HG03342 (cell line): ENCODE measurements around the gene TMF1.

ENCODE experiments used
- ATAC-seq: cut with Tn5 transposase; IDR thresholded peaks from one replicate; pipeline ENCODE4 v1.9.1; 2021; ENCODE audit warnings: mild to moderate bottlenecking, moderate library complexity; ENCODE audit not compliant: unreplicated experiment

TMF1 gene

GRCh38 chr3:69014022-69014580 is 38.0 kb downstream of the TMF1 start:
- ATAC-seq, result no peak

DNA sequence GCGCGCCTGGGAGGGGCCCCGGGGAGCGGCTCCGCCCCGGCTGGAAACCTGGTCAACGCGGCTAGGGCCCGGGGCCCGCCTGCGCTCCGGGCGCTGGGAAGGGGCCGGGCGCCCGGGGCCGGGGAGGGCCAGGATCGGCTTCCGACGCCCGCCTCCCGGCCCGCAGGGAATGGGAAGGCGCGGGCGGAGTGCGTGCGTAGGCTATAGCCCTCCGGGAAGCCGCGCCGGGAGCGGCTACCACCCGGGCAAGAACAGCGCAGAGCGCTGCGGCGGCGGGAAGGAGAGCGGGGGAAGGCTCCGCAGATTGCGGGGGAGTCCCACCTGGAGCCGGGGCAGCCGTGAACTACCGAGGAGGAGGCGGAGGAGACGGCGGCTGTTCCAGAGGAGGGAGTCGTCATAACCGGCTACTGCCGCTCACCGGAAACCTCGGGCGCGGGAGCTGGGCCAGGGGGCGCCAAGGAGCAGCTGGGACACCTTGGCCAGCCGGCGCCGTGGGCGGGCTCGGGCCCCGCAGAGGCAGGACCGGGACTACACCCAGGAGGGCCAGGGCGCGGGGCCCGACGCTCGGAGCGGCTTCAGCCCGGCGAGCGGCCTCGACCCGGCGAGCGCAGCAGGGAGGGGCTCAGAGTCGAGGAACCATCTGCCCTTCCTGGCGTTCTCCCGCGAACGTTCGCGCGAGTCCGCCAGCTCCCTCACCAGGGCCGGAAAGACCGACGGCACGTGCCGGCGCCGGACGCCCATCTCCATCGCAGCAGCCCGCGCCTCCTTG is 38.7 kb downstream of the TMF1 start, which contains the start of gene EOGT:
Gene EOGT, minus strand, starts transcription at position 432 of the 769 bp plus-strand sequence. CDS start 3,838 bp downstream, outside the sequence.
- peak; percentile 78 for ATAC-seq

- peak; percentile 39 for ATAC-seq
Observed at GRCh38 chr3:69012800-69013252, 39.3 kb downstream of the TMF1 start.

- ATAC-seq, result no peak
Observed at GRCh38 chr3:69012100-69012799, 39.9 kb downstream of the TMF1 start.

DNA sequence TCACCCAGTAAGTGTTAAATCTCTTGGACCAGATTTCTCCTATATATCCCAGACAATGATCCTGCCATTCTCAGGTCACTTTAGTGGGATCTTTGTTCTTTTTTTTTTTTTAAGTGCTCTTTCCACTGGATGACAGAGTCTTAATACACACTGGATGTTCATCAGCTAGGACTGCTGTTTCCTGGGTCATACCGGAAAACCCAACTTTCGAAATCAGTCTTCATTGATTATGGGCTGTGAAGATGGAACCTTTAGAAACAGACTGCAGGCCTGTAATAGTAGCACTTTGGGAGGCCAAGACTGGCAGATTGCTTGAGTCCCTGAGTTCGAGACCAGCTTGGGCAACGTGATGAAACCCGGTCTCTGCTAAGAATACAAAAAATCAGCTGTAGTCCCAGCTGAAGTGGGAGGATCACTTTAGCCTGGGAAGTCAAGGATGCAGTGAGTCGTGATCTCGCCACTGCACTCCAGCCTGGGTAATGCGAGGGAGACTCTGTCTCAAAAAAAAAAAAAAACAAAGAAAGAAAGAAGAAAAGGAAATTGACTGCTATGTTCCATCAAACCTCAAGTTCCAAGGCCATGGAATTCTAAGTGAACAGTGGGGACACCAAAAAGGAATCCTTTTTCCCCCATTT is 40.9 kb downstream of the TMF1 start:
- ATAC-seq, result no peak

DNA sequence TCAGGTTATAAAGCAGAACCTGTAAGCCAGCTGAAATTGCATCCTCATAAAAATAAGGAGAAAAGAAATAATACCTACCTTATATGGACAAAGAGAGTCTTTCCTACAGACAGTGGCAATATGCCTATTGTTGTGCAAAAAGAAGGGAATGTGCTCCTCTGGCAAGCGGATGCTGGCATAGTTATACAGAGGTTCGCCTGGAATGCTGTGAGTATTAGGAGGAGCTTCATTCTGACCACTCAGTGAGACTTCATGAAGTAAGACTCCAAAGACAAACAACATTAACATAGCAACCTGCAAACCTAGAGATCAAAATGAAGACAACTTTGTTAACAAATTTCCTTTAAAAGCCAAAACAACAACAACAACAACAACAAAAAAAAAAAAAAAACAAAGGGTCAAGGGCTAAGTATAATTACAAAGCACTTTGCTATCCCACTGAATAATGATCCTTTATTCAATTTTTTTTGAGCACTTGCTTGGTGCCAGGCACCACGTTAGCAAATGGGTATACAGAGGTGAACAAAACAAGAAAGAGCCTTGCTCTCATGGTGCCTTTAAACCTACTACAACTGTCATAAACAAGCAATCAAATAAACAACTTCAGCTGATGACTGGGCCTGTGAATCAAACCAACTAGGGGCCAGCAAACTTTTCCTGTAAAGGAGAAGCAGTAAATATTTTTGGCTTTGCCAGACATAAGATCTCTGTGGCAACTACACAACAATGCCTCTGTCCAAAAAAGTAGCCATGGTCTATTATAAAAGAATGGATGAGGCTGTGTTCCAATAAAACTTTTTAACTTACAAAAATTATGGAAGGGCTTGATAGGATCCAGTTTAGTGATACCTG is 42.3 kb downstream of the TMF1 start:
- no peak for ATAC-seq

DNA sequence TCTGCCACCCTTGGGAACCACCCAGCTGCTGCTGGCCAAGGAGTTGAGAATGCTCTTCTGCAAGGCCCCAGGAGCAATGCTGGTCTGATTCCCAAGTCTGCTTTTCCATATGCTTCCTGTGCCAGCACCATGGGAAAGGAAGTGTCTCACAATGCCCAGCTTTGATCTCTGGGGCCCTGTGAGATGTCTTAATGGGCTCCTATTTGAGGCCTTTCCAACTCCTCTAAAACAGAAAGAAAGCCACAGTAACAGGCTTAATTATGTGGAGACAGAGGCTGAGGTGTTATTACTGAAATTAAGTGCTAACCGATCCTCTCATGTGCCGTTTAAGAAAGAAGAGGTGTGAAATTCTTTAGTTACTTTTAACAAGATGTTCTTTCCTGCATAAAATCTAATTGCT is 43.2 kb downstream of the TMF1 start:
- ATAC-seq, result no peak

GRCh38 chr3:69005791-69006482 is 46.2 kb downstream of the TMF1 start:
- ATAC-seq, result no peak

DNA sequence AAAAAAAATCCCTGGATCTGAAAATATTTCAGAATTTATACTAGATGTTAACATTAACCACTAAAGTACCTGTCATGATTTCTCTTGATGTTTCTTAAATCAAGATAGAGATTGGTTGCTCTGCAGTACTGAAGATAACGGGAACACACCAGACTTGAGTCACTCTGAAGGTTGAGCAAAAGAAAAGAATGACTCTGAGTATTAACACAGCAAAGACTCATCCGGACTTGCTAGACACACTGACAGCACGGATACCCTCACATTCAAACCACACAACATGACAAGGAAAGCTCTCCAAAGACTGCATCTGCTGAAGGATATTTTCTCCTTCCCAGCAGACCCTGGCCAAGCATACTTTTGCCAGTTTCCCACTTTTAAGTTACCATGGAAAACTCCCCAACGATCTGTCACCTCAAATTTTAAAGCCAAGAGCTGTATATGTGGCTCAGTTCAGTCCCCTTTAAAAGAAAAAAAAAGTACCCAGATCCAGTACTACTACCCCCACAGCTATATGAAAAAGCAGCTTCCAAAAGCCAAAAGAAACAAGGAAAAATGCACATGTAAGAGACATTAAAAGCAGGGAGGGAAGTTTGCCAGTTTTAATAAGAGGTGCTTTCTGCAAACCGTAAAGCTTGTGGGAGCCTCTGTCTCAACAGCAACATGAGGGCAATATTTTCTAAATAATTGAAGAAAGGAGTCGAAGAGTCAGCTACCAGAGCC is 46.9 kb downstream of the TMF1 start:
- no peak for ATAC-seq

- ATAC-seq, result no peak
Observed at GRCh38 chr3:69004138-69004537, 48.0 kb downstream of the TMF1 start.

DNA sequence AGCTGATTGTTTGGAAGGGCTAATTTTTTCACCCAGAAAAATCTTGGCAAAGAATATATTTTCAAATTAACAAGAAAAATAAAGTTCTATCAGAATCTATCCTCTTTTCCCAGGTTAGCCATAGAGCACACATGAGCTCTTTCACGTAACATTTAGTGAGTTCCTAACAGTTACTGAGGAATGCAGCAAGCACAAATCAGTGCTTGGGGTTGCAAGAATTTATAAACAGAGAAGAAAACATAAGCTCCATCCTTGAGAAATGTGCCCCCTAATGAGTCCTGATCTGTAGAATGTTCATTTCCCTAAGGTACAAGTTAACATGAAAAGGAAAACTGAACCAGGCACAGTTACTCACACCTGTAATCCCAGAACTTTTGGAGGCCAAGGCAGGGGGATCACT is 52.5 kb downstream of the TMF1 start:
- no peak for ATAC-seq

- ATAC-seq, result no peak
Observed at GRCh38 chr3:68999158-68999557, 53.0 kb downstream of the TMF1 start.

DNA sequence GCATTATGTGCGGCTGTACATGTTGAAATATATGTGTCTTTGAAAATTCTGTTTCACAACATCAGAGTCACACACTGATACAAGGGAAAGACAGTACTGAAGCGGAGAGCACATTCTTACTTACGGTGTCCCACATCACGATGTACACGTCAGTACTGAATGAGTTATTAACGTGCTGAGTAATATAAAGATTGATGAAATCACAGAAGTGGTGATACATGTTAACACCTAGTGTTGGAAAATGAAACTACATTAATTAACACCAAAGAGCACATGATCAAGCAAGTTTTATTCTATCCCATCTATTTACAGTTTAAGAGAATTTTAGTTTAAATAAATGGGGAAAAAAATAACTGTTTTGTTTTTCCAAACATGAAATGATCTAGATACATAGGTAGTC is 54.2 kb downstream of the TMF1 start:
- no peak for ATAC-seq

DNA sequence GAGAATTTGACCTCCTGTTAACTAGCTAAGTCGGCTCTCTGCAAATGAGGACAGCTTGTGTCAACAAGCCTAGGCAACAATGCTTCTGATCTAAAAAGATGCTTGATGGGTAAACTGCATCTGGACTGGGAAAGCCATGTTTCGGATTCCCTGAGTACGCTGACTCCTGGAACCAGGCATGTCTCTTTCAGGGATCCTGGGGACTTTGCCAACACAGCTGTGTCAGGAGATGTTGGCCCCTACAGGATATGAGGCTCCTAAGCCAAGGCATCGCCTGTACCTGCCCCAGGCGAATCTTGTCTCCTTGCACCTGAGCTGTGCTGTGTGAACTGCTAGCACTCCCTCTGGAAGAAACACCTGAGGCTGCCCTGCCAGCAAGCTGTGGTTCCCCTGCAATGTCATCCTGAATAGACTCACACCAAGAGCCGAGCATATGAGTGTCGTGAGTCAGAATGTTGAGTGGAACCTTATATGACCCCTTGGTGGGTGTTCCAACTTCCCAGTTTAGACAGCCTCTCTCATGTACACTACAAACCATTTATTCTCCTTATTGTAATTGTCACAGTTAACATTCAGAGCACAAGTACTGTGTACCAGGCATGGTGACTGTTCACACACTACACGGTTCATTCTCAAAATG is 55.7 kb downstream of the TMF1 start:
- ATAC-seq, result no peak

- no peak for ATAC-seq
Observed at GRCh38 chr3:68988740-68989139, 63.4 kb downstream of the TMF1 start.

- ATAC-seq, result no peak
Observed at GRCh38 chr3:68987322-68987721, 64.8 kb downstream of the TMF1 start.

GRCh38 chr3:68986496-68987208 is 65.5 kb downstream of the TMF1 start:
- ATAC-seq, result no peak

GRCh38 chr3:68985146-68985790 is 66.9 kb downstream of the TMF1 start:
- ATAC-seq, result no peak
